Prostate gland (tissue), 2 donors: ENCODE results near the gene KDM6A. TPM values are rescaled to one million over a fixed set of nuclear protein-coding genes. Genes with fewer than 3 reads are reported as not detected.

Source experiments
- DNase-seq: peaks from one replicate; pipeline ENCODE4 v3.0.0-alpha.2; 2019; ENCODE audit warnings: low spot score
- H3K27ac ChIP-seq, 2 donors: fragments of 200-600 bp; sonication (generic); 2 replicates each; pipeline ENCODE4 v1.5.1; 2017 to 2019
- H3K27me3 ChIP-seq: fragments of 200-600 bp; sonication (generic); replicated peaks from 2 replicates; pipeline ENCODE4 v1.5.1; 2019; ENCODE audit not compliant: insufficient read depth
- H3K36me3 ChIP-seq, 2 donors: fragments of 200-600 bp; sonication (generic); 1 replicate in 1 of 2; 2 replicates in 1 of 2; pipeline versions ENCODE4 v1.5.1 to v1.8.1; 2017 to 2019
- H3K4me1 ChIP-seq: fragments of 200-600 bp; sonication (generic); replicated peaks from 2 replicates; pipeline ENCODE4 v1.5.1; 2019
- H3K4me3 ChIP-seq, 2 donors: fragments of 200-600 bp; sonication (generic); 2 replicates each; pipeline ENCODE4 v1.5.1; 2017 to 2019
- H3K9me3 ChIP-seq: fragments of 200-600 bp; sonication (generic); 2 replicates; pipeline ENCODE4 v1.5.1; 2017
- POLR2A ChIP-seq: fragments of 450-650 bp; IDR thresholded peaks from one replicate; pipeline ENCODE4 v1.6.1; 2016; ENCODE audit warnings: antibody characterized with exemption, mild to moderate bottlenecking
- POLR2AphosphoS5 ChIP-seq: sonication (generic); formaldehyde crosslinking; IDR thresholded peaks from one replicate; pipeline ENCODE4 v1.6.1; 2017; ENCODE audit warnings: antibody characterized with exemption
- WGBS: methylation state at CpG from one replicate; pipeline ENCODE4 v1.1.5; 2018; 5-methylcytosine and 5-hydroxymethylcytosine counted together
- intact Hi-C: fragments of 100-400 bp; cut with DNase I; formaldehyde crosslinking; loops from one replicate; pipeline ENCODE4 v1.14.2; 2022
- total RNA-seq, 2 donors: library from RNA; depleted of rRNA; stranded (reverse); fragments of >200 nt; gene quantifications; one replicate each; pipeline ENCODE4 v1.1.0, GENCODE V29; 2016
- TF ChIP-seq, protein P1 (sequence below), 4 experiments: fragments of 200-600 bp in 2 of 4; fragments of 450-650 bp in 2 of 4; sonication (generic) in 2 of 4; IDR thresholded peaks; 1 replicate in 3 of 4; 2 replicates in 1 of 4; pipeline ENCODE4 v1.5.1; 2016 to 2019; ENCODE audit warnings: antibody characterized with exemption in 4 of 4, mild to moderate bottlenecking in 2 of 4, moderate library complexity in 2 of 4

Gene KDM6A
- total RNA-seq, 2 donors from 2014 or later = 30.1 to 45.1 TPM

DNA sequence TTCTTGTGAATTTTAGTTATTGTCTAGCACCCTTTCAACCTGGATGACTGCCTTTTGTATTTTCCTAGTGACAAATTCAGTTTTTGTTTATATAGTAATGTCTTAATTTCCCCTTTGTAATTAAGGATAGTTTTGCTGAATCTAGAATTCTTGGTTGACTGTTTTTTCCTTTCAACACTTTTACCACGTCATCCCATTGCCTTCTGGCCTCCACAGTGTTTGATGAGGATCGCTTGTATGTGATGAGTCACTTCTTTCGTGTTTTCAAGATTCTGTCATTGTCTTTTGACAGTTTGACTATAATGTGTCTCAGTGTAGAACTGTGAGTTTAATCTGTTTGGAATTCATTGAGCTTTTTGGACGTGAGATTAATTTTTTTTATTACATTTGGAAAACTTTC lies 30.1 kb downstream of the KDM6A start:
- H3K27me3 ChIP-seq = no peaks in the 10 kb centered on the region
- no peaks in the 10 kb centered on the region for H3K4me1 ChIP-seq
- 68% methylated on average over 4 of the region's 4 CpGs for WGBS
- no peak overlapping the region for H3K27ac ChIP-seq
- H3K4me3 ChIP-seq = no peak overlapping the region
- no peak for DNase-seq
- no peaks in the 10 kb centered on the region for H3K9me3 ChIP-seq
- intact Hi-C loops = no loop called here
- TF ChIP-seq POLR2AphosphoS5 (no peak), POLR2A (no peak)
- TF ChIP-seq, protein P1, sequence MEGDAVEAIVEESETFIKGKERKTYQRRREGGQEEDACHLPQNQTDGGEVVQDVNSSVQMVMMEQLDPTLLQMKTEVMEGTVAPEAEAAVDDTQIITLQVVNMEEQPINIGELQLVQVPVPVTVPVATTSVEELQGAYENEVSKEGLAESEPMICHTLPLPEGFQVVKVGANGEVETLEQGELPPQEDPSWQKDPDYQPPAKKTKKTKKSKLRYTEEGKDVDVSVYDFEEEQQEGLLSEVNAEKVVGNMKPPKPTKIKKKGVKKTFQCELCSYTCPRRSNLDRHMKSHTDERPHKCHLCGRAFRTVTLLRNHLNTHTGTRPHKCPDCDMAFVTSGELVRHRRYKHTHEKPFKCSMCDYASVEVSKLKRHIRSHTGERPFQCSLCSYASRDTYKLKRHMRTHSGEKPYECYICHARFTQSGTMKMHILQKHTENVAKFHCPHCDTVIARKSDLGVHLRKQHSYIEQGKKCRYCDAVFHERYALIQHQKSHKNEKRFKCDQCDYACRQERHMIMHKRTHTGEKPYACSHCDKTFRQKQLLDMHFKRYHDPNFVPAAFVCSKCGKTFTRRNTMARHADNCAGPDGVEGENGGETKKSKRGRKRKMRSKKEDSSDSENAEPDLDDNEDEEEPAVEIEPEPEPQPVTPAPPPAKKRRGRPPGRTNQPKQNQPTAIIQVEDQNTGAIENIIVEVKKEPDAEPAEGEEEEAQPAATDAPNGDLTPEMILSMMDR (IDR thresholded peaks at IDR 0.05) = no peak
- no peaks in the 10 kb centered on the region for H3K36me3 ChIP-seq

DNA sequence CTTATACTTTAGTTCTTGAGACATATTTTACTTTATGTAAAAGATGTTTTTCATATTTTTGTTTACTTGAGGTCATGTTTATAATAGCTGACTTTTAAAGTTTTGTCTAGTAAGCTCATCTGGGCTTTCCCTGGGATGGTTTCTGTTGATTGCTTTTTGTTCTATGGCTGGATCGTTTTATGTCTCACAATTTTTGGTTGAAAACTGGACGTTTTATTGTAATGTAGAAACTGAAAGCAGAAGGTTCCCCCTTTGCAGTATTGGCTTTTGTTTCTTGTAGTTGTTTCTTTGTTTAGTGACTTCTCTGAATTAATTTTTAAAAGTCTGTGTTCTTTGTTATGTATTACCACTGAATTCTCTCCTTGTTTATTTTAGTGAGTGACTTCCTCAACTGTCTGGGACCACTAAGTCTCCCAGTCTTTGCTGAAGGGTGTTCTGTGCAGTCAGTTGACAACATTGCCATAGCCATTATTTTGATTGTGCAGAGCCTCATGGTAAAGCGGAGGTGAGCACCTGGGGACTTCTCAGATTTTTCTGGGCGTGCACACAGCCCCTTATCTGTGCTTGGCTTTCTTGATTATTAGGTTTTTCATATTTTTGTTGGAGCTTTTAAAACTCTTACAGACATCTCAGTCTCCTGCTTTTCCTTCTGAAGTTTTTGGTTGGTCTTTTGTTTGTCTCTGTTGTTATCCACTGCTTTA lies 31.0 kb downstream of the KDM6A start:
- WGBS = 75% methylated on average over 4 of the region's 4 CpGs
- TF ChIP-seq, protein P1 (IDR thresholded peaks at IDR 0.05) = no peak
- H3K4me3 ChIP-seq = no peak overlapping the region
- intact Hi-C loops = no loop called here
- no peaks in the 10 kb centered on the region for H3K9me3 ChIP-seq
- H3K27ac ChIP-seq = no peak overlapping the region
- no peaks in the 10 kb centered on the region for H3K27me3 ChIP-seq
- no peaks in the 10 kb centered on the region for H3K36me3 ChIP-seq
- DNase-seq = no peak
- H3K4me1 ChIP-seq = no peaks in the 10 kb centered on the region

DNA sequence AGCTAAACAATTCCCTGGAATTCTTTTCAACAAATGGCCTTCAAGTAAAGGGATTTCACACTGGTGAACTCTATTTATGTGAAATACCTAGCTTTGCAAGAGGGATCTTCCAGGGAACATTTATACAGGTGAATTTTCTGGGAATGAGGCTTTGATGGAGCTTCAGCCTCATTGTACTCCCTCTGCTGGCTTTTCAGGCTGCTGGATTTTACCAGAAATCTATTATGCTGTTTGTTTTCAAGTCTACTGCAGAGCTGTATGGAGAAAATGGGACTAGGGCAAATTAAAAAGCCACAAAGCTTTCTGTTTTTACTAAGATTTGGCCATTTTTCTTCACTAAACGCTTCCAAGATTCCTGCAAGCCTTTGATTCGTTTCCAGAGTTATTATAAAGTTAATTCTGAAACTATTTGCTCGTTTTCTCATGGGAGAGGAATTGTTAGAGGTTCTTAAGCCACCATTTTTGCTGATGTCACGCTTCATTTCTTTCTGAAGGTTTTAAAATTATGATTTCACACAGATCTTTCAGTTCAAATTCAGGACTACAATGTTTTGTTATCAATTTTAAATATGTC lies 31.6 kb downstream of the KDM6A start:
- Histone ChIP-seq H3K36me3 (no peaks in the 10 kb centered on the region), H3K4me1 (no peaks in the 10 kb centered on the region), H3K27ac (no peak overlapping the region), H3K4me3 (no peak overlapping the region), H3K9me3 (no peaks in the 10 kb centered on the region), H3K27me3 (no peaks in the 10 kb centered on the region)
- DNase-seq = no peak
- no peak for TF ChIP-seq POLR2A
- WGBS = 53% methylated on average over 4 of the region's 4 CpGs
- intact Hi-C loops = no loop called here

DNA sequence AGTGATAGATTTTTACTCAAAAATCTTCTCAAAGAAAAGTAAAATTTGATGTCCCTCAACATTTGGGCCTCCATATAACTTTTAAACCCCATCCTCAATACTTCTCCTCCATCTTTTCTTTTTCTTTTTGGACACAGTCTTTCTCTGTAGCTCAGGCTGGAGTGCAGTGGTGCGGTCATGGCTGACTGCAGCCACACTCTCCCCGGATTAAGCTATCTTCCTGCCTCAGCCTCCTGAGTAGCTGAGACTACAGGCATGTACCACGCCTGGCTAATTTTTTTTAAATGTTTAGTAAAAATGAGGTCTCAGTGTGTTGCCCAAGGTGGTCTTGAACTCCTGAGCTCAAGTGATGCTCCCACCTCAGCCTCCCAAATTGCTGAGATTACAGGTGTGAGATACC lies 33.1 kb downstream of the KDM6A start:
- H3K27ac ChIP-seq = no peak overlapping the region
- 95% methylated on average over 3 of the region's 3 CpGs for WGBS
- no peaks in the 10 kb centered on the region for H3K9me3 ChIP-seq
- no peaks in the 10 kb centered on the region for H3K4me1 ChIP-seq
- DNase-seq = no peak
- no peaks in the 10 kb centered on the region for H3K27me3 ChIP-seq
- H3K36me3 ChIP-seq = no peaks in the 10 kb centered on the region
- H3K4me3 ChIP-seq = no peak overlapping the region
- TF ChIP-seq POLR2A (no peak), POLR2AphosphoS5 (no peak)
- TF ChIP-seq, protein P1 (IDR thresholded peaks at IDR 0.05) = no peak
- intact Hi-C loops = no loop called here

DNA sequence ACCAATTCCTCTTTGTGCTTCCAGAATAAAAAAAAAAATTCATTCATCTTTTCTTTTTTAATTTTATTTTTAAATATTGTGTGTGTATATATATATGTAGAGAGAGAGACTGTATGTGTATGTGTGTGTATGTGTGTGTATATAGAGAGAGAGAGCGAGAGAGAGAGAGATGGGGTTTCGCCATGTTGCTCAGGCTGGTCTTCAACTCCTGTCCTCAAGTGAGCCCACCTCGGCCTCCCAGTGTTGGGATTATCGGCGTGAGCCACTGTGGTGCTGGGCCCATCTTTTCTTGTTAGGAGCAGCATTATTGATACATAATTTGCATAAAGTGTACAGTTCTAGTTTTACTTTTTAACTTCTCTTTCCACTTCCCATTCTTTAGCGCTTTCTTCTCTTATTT lies 33.6 kb downstream of the KDM6A start:
- Histone ChIP-seq H3K36me3 (no peaks in the 10 kb centered on the region), H3K9me3 (no peaks in the 10 kb centered on the region), H3K4me1 (no peaks in the 10 kb centered on the region), H3K27ac (no peak overlapping the region), H3K27me3 (no peaks in the 10 kb centered on the region), H3K4me3 (no peak overlapping the region)
- no peak for TF ChIP-seq POLR2AphosphoS5
- no peak for TF ChIP-seq POLR2A
- TF ChIP-seq, protein P1 (IDR thresholded peaks at IDR 0.05) = no peak
- WGBS = 97% methylated on average over 6 of the region's 6 CpGs
- no peak for DNase-seq
- intact Hi-C loops = no loop called here
